ENCODE results near the gene PDE4B. TPM values are rescaled to one million over a fixed set of nuclear protein-coding genes. Genes with fewer than 3 reads are reported as not detected.

The PDE4B gene
- total and polyA plus RNA-seq, 2 of the 13 experiments (the other 11 are each of a cell fraction or from before 2014, with no cell fraction given): not detected

DNA sequence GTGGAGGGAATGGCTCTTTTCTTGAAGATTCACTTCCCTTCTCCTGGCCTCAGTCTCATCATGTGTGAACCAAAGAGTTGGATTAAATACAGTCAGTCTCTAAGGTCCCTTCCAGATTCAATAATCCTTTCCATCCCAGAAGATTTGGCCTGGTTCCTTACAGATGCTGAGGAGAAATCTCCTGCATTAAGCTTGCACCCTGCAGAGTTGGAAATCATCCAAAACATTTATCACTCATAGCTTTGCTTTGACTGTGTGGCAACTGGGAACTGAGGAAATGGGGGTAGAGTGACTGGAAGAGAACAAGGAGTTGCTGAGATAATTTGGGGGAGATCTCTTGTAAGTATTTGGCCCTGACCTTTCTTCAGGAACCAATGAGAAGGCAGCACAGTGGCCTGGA is 520.7 kb downstream of the PDE4B start:
- H3K9ac ChIP-seq (ENCODE audit: insufficient read depth, low read depth, low read length): no peak overlapping the region
- H2AFZ ChIP-seq (ENCODE audit: low read length): no peak overlapping the region
- BruUV-seq (replicated peaks): no TSS peak
- no peak overlapping the region for H3K27ac ChIP-seq (ENCODE audit: extremely low read length, insufficient read depth, low read length)
- CTCF ChIA-PET (ENCODE audit: low intra/inter-chr PET ratio, low total read pairs): no interaction called here
- H4K20me1 ChIP-seq (ENCODE audit: insufficient read depth, low read length): no peaks in the 10 kb centered on the region
- H3K27me3 ChIP-seq (ENCODE audit: control insufficient read depth in 1 of 2, insufficient read depth in 2 of 2, low read length in 2 of 2): no peaks in the 10 kb centered on the region
- DNase-seq (ENCODE audit: low spot score) (no peak), ATAC-seq (no peak), FAIRE-seq (no peak)
- POLR2A ChIA-PET: no interaction called here
- in situ Hi-C loops (cut with HindIII; ENCODE audit: extremely low pct_ligation_motif_present, low pct_unique_long_range_greater_than_20kb) (no loop called here), intact Hi-C loops (cut with micrococcal nuclease; ENCODE audit: unreplicated experiment) (no loop called here)
- H3K79me2 ChIP-seq (ENCODE audit: insufficient read depth, low read length): no peaks in the 10 kb centered on the region
- no peaks in the 10 kb centered on the region for H3K4me1 ChIP-seq (ENCODE audit: insufficient read depth, low read length)
- H3K36me3 ChIP-seq (replicated peaks in 1 of 2; ENCODE audit: control insufficient read depth in 1 of 2, insufficient read depth in 2 of 2, low read length in 2 of 2): no peaks in the 10 kb centered on the region
- H3K4me3 ChIP-seq (replicated peaks in 1 of 3; ENCODE audit: insufficient read depth in 1 of 3, low read depth in 2 of 3, low read length in 3 of 3): no peak overlapping the region
- H3K9me3 ChIP-seq (ENCODE audit: low read length): no peaks in the 10 kb centered on the region
- H3K4me2 ChIP-seq (ENCODE audit: low read depth, low read length): no peak overlapping the region
- TF ChIP-seq HNF1B (CRISPR knock-in tag; IDR thresholded peaks at IDR 0.05): no peak
- no peak for TF ChIP-seq HNF1A (IDR thresholded peaks at IDR 0.05; ENCODE audit: low read depth)
- TF ChIP-seq HNF1A (CRISPR knock-in tag; IDR thresholded peaks at IDR 0.05; ENCODE audit: borderline replicate concordance): no peak
- TF ChIP-seq, protein P1, sequence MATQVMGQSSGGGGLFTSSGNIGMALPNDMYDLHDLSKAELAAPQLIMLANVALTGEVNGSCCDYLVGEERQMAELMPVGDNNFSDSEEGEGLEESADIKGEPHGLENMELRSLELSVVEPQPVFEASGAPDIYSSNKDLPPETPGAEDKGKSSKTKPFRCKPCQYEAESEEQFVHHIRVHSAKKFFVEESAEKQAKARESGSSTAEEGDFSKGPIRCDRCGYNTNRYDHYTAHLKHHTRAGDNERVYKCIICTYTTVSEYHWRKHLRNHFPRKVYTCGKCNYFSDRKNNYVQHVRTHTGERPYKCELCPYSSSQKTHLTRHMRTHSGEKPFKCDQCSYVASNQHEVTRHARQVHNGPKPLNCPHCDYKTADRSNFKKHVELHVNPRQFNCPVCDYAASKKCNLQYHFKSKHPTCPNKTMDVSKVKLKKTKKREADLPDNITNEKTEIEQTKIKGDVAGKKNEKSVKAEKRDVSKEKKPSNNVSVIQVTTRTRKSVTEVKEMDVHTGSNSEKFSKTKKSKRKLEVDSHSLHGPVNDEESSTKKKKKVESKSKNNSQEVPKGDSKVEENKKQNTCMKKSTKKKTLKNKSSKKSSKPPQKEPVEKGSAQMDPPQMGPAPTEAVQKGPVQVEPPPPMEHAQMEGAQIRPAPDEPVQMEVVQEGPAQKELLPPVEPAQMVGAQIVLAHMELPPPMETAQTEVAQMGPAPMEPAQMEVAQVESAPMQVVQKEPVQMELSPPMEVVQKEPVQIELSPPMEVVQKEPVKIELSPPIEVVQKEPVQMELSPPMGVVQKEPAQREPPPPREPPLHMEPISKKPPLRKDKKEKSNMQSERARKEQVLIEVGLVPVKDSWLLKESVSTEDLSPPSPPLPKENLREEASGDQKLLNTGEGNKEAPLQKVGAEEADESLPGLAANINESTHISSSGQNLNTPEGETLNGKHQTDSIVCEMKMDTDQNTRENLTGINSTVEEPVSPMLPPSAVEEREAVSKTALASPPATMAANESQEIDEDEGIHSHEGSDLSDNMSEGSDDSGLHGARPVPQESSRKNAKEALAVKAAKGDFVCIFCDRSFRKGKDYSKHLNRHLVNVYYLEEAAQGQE (IDR thresholded peaks at IDR 0.05; ENCODE audit: borderline replicate concordance in 1 of 2, low read depth in 1 of 2, low read length in 2 of 2): no peak
- TF ChIP-seq ZNF543 (CRISPR knock-in tag; IDR thresholded peaks at IDR 0.05): no peak
- TF ChIP-seq ZNF343 (CRISPR knock-in tag; IDR thresholded peaks at IDR 0.05): no peak
- no peak for TF ChIP-seq ZNF232 (CRISPR knock-in tag; IDR thresholded peaks at IDR 0.05; ENCODE audit: borderline replicate concordance)
- no peak for TF ChIP-seq ARNT (IDR thresholded peaks at IDR 0.05)
- no peak for TF ChIP-seq ZNF18 (CRISPR knock-in tag; IDR thresholded peaks at IDR 0.05; ENCODE audit: insufficient replicate concordance)
- TF ChIP-seq KLF9 (CRISPR knock-in tag; IDR thresholded peaks at IDR 0.05; ENCODE audit: low read depth): no peak
- TF ChIP-seq, protein P2, sequence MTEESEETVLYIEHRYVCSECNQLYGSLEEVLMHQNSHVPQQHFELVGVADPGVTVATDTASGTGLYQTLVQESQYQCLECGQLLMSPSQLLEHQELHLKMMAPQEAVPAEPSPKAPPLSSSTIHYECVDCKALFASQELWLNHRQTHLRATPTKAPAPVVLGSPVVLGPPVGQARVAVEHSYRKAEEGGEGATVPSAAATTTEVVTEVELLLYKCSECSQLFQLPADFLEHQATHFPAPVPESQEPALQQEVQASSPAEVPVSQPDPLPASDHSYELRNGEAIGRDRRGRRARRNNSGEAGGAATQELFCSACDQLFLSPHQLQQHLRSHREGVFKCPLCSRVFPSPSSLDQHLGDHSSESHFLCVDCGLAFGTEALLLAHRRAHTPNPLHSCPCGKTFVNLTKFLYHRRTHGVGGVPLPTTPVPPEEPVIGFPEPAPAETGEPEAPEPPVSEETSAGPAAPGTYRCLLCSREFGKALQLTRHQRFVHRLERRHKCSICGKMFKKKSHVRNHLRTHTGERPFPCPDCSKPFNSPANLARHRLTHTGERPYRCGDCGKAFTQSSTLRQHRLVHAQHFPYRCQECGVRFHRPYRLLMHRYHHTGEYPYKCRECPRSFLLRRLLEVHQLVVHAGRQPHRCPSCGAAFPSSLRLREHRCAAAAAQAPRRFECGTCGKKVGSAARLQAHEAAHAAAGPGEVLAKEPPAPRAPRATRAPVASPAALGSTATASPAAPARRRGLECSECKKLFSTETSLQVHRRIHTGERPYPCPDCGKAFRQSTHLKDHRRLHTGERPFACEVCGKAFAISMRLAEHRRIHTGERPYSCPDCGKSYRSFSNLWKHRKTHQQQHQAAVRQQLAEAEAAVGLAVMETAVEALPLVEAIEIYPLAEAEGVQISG (CRISPR knock-in tag; IDR thresholded peaks at IDR 0.05): no peak

Data from HepG2 (cell line).